T1000 (cell line): ENCODE measurements around the gene IER3IP1.
A peak's percentile ranks its signal among the peaks of the same experiment; 100 is the strongest.
"Not testable (repeated sequence)": the region's sequence is repeated elsewhere in the genome, so short reads cannot be mapped to it uniquely, and the experiment has no call there.

Experiments used
- DNase-seq: peaks from one replicate; lab custom pipeline; 2025; ENCODE audit warnings: mixed read lengths; lab: John Stamatoyannopoulos, UW

IER3IP1 gene

GRCh38 chr18:47158404-47158803 lies 17.8 kb downstream of the IER3IP1 start:
- DNase-seq, result not testable (repeated sequence)

GRCh38 chr18:47151439-47151838 lies 24.7 kb downstream of the IER3IP1 start:
- DNase-seq, result no peak

GRCh38 chr18:47150824-47151366 lies 25.3 kb downstream of the IER3IP1 start:
- DNase-seq, result no peak

- peak; percentile 66 for DNase-seq
Observed at GRCh38 chr18:47150029-47150823, 25.9 kb downstream of the IER3IP1 start, which contains the start of gene HDHD2. TSS of gene HDHD2 (minus strand) at chr18:47150500. CDS start at chr18:47136439, 14,061 bp downstream.

GRCh38 chr18:47149457-47150028 lies 26.6 kb downstream of the IER3IP1 start:
- DNase-seq, result no peak

- no peak for DNase-seq
Observed at GRCh38 chr18:47146206-47146605, 30.0 kb downstream of the IER3IP1 start.

DNA sequence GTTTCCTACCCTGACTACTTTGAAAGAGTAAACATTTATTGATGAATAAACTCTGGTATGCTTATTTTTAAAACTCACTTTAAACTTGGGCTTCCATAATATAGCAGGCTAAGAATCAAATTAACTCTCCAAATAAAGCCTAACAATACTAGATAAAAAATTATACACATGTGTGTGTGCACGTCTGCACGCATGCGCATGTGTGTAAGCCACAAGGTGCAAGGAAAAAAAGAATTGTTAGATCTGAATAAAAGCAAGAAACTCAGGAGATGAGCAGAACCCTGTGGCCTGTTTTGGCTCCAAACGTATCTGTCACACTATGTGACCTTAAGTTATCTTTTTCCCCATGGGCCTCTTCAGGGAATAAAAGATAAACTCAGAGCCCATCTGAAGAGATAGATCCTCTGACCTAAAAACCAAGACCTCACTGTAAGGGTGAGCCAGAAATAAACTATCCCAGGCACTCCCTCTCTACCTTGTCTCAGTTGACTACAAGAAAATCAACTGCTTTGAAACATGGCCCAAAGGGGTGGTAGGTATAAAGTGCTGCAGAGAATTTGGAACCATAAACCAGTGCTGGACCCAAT lies 32.2 kb downstream of the IER3IP1 start:
- no peak for DNase-seq

DNA sequence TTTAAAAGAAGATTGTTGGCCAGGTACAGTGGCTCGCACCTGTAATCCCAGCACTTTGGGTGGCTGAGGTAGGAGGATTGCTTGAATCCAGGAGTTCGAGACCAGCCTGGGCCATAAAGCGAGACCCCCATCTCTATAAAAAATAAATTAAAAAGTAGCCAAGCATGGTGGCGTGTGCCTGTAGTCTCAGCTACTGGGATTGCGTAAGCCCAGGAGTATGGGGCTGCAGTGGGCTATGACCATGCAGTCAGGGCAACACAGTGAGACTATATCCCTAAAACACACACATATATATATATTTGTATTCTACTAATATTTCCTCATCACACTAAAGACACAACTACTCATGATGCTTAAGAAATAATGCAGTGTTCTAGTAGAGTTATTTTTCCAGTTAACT lies 33.0 kb downstream of the IER3IP1 start:
- DNase-seq, result no peak

DNA sequence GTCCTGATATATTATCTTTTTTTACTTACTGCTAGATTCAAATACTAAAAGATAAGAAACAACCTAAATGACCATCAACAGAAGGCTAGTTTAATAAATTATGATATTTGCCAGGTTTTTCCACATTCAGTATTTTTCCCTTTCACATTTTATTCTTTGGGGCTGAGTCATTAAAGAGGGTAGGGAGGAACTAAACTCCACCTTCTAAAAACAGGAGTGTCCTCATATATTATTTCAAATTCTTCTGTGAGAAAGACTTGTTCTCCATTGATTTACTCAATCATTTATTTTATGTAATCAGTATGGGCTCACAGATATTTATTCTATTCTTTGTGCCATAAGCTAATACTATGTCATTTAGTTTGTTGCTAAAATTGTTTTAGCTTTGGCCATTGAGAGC lies 34.9 kb downstream of the IER3IP1 start:
- no peak for DNase-seq

GRCh38 chr18:47121146-47121545 lies 55.0 kb downstream of the IER3IP1 start:
- no peak for DNase-seq

DNA sequence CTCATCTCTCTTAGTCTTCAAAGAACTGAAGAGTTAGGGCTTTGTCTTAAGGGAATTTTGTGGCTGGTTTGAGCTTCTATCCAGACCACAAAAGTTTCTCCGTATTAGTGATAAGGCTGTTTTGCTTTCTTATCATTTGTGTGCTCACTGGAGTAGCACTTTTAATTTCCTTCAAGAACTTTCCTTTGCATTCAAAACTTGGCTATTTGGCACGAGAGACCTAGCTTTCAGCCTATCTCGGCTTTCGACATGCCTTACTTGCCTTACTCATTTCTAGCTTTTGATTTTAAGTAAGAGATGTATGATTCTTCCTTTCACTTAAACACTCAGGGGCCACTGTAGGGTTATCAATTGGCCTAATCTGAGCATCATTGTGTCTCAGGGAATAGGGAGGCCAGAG lies 55.7 kb downstream of the IER3IP1 start:
- no peak for DNase-seq

DNA sequence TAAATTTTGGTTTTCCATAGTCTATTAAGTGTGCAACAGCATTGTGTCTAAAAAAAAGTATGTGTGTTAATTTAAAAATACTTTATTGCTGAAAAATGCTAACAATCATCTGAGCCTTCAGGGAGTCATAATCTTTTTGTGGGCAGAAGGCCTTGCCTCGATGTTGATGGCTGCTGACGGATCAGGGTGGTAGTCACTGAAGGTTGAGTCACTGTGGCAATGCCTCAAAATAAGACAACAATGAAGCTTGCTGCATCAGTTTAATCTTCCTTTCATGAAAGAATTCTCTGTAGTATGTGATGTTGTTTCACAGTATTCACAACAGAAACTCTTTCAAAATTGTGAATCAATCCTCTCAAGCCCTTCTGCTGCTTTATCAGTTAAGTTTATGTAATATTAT lies 57.2 kb downstream of the IER3IP1 start:
- no peak for DNase-seq

DNA sequence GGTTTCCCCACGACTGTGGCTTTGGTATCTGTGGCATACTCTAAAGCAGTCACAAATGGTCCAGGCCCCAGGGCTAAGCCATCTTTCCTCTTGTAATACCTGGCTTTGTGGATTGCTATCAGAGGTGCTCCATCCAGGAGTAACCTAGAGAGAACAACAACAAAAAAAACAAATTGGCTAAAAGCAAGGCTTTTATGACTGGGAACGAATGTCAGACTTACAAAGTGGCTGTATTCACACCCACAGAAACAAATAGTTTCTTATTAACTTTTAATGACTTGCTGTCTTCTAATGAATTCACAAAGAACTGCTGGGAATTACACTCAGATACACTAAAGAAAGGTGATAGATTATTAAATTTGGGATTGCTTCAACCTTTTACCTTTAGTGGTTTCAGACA lies 61.0 kb downstream of the IER3IP1 start:
- no peak for DNase-seq

- DNase-seq, result no peak
Observed at GRCh38 chr18:47113796-47114540, 62.2 kb downstream of the IER3IP1 start.

DNA sequence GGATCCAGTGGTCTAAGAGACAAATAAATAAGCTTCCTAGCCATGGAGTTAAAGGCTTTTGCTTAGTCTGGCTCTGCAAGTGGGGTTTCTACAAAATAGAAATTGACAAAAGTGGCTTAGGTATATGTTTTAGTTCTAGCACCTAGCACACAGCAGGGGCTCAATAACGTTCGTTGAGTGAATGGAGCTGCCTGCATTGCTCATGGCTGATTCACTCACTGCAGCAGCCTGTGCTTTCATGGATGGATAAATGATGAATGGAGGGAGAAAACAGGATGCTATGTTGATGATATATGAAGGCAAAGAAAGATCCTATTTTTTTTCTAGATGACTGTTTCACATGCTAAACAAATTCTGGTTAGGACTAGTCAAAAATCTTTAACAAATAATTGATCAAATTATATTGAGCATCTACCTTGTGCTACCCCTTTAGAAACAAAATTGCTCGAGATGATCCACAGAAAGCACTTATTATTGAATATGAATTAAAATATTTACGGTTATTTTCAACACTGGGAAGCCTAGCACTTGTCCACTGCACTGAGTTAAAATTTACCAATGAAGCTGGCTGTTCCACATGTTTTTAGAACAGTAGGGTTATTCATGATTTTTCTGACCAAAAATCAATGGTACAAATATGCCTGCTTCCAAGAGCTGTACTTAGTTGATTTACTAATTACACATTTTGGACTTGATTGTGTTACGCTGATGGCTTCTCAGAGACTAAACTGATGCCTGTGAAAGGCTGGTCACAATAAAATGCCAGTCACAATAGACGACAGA lies 65.5 kb downstream of the IER3IP1 start:
- no peak for DNase-seq

DNA sequence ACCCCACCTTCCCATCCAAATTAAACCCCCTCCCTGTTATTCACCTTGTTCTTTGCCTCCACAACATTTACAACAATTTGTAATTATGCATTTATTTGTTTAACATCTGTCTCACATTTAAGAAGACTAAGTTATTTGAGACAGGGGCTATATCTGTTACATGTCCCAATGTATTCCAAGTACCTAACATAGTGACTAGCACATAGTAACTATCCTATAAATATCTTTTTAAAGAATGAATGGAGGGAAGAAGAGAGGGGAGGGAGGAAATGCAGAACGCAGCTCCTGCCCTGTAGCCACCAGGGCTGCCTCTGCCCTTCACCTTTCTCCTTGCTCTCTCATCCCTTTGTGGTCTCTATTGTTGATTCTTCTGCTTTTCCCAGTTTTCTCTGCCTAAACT lies 66.4 kb downstream of the IER3IP1 start:
- DNase-seq, result no peak

GRCh38 chr18:47108998-47109405 lies 67.2 kb downstream of the IER3IP1 start:
- DNase-seq, result no peak

- no peak for DNase-seq
Observed at GRCh38 chr18:47108373-47108772, 67.8 kb downstream of the IER3IP1 start.
